ENCODE measurements around the gene NRDE2.

Gene NRDE2

DNA sequence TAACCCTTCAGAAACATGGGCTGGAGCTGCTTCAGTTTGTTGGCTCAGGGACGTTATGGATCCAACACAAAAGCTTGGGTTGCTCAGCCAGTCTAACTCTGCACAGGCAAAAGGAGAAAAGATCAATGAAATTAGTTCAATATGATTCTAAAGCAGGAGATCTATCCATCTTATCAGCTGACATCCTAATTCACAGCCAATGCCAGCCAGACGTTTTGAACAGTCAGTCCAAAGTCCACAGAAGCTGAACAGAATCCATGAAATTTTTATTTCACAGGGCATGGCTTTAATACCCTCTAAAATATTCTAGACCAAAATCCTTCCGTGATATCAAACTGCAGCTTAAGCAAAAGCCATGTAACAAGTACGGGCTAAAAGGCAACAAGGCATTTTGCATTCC lies 13.7 kb downstream of the NRDE2 start:
- DNase-seq (ENCODE audit: low read depth, low spot score) = no peak
- ChIA-PET CTCF (interaction anchor here (1.3 to 3.3 kb wide), 2 partner anchors 17 to 441 kb away, joined by 3 to 12 read pairs; no protein-coding TSS in a partner anchor), POLR2A (no interaction called here)
- TF ChIP-seq, protein P1, sequence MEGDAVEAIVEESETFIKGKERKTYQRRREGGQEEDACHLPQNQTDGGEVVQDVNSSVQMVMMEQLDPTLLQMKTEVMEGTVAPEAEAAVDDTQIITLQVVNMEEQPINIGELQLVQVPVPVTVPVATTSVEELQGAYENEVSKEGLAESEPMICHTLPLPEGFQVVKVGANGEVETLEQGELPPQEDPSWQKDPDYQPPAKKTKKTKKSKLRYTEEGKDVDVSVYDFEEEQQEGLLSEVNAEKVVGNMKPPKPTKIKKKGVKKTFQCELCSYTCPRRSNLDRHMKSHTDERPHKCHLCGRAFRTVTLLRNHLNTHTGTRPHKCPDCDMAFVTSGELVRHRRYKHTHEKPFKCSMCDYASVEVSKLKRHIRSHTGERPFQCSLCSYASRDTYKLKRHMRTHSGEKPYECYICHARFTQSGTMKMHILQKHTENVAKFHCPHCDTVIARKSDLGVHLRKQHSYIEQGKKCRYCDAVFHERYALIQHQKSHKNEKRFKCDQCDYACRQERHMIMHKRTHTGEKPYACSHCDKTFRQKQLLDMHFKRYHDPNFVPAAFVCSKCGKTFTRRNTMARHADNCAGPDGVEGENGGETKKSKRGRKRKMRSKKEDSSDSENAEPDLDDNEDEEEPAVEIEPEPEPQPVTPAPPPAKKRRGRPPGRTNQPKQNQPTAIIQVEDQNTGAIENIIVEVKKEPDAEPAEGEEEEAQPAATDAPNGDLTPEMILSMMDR (IDR thresholded peaks at IDR 0.05; ENCODE audit: insufficient read depth, low read length, missing control alignments) = no peak
- H3K4me3 ChIP-seq (ENCODE audit: low read depth, low read length) = no peak overlapping the region

DNA sequence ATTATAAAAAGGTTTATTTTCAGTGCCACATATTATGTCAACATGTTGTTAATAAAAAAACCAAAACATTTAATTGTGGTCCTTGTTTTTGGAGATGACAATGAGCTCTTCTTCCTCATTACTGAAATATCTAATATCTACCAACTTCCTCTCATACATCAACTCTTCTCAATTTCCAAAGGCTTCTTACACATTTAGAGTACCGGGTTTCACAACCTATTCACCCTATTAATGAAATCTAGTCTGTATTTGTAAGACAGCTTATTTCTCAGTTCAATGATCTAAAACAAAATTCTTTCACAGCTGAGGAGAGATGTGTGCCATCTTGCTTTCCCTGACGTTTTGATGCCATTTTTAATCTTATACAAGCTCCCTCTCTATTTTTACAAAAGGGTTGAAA lies 14.5 kb downstream of the NRDE2 start:
- ChIA-PET CTCF (interaction anchor here (1.0 to 3.3 kb wide), 3 partner anchors 12 to 442 kb away, joined by 3 to 12 read pairs (median 3); no protein-coding TSS in a partner anchor), POLR2A (no interaction called here)
- TF ChIP-seq, protein P1 (IDR thresholded peaks at IDR 0.05; ENCODE audit: insufficient read depth, low read length, missing control alignments) = no peak
- no peak overlapping the region for H3K4me3 ChIP-seq (ENCODE audit: low read depth, low read length)
- DNase-seq (ENCODE audit: low read depth, low spot score) = no peak

DNA sequence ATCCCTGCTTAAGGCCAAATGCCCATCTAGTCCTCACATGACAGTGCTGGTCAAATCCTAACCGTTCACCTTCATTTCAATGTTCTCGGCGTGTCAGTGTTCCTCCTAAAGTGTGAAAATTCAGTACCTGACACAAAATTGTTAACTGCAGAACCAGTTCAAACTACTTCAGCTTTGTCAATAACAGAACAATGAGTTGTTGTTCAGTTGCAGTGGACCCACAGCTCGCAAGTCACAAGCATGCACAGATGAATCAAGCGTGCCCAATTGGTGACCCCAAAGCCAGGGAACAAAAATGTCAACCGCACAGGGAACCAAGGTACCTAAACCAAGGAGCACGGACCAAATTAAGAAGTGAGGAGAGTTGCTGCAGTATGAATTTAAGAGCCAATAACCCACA lies 23.2 kb downstream of the NRDE2 start:
- CTCF ChIA-PET = interaction anchor here (1.4 to 1.8 kb wide), 2 partner anchors 10 to 450 kb away, joined by 3 to 4 read pairs; no protein-coding TSS in a partner anchor
- TF ChIP-seq, protein P1 (IDR thresholded peaks at IDR 0.05; ENCODE audit: insufficient read depth, low read length, missing control alignments) = no peak
- no peak for DNase-seq (ENCODE audit: low read depth, low spot score)
- H3K4me3 ChIP-seq (ENCODE audit: low read depth, low read length) = no peak overlapping the region
- POLR2A ChIA-PET = no interaction called here

DNA sequence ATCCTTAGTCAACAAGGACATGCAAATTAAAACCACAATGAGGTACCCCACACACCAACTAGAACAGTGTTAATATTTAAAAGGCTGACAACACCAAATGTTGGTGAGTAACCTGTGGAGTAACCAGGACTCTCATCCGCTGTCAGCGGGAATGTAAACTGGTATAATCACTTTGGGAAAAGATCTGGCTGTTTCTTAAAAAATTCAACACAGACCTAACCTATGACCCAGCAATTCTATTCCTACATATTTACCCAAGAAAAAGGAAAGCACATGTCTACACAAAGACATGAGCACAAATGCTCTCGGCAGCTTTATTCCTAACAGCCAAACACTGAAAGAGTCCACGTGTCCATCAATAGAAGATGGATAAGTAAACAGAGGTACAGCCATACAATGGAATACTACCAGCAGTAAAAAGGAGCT lies 26.6 kb downstream of the NRDE2 start:
- no peak for DNase-seq (ENCODE audit: low read depth, low spot score)
- no peak overlapping the region for H3K4me3 ChIP-seq (ENCODE audit: low read depth, low read length)
- CTCF ChIA-PET = interaction anchor here (1.1 to 2.4 kb wide), 4 partner anchors 12 to 455 kb away, joined by 3 to 10 read pairs (median 4); no protein-coding TSS in a partner anchor
- POLR2A ChIA-PET = no interaction called here
- TF ChIP-seq, protein P1 (IDR thresholded peaks at IDR 0.05; ENCODE audit: insufficient read depth, low read length, missing control alignments) = no peak

DNA sequence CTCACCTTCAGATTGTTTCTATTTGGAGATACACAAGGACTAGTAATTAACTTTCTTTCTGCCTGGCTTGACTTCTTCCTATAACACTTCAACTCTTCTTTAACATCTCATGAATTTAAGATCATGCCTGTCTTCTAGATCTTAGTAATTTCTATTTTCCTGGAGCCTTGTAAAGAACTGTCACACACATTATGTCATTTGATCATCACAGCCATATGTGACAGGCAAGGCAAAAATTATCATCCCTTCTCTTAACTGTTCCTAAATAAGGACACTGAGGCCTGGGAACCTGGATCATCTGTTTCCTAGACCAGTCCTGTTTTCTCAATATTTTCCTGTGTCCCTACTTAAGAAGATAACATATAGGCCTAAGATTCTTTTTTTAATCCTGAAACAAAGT lies 27.2 kb downstream of the NRDE2 start:
- CTCF ChIA-PET = interaction anchor here (1.1 kb wide), 1 partner anchor 456 kb away, joined by 4 read pairs; no protein-coding TSS in a partner anchor
- no peak overlapping the region for H3K4me3 ChIP-seq (ENCODE audit: low read depth, low read length)
- POLR2A ChIA-PET = no interaction called here
- DNase-seq (ENCODE audit: low read depth, low spot score) = no peak
- TF ChIP-seq, protein P1 (IDR thresholded peaks at IDR 0.05; ENCODE audit: insufficient read depth, low read length, missing control alignments) = no peak

DNA sequence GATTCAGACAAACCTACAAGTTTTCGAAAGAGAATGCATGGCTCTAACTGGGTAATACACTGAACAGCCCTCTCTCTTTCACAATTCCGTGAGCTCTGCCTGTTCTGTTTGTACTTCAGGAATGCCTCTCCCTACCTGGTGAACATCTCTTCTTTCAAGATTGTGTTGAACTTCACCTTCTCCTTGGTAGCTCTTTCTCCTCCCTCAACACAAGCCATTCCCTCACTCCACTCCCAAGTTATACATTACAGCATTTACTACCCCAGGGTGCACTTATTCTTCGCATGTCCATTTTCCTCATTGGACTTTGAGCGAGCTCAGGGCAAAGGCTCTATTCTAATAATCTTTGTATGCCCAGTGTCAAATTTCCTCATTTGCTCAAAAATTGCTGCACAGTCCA lies 28.3 kb downstream of the NRDE2 start:
- DNase-seq (ENCODE audit: low read depth, low spot score) = no peak
- H3K4me3 ChIP-seq (ENCODE audit: low read depth, low read length) = no peak overlapping the region
- TF ChIP-seq, protein P1 (IDR thresholded peaks at IDR 0.05; ENCODE audit: insufficient read depth, low read length, missing control alignments) = no peak
- POLR2A ChIA-PET = no interaction called here
- CTCF ChIA-PET = interaction anchor here (1.0 to 4.1 kb wide), 5 partner anchors 14 to 598 kb away, joined by 3 to 74 read pairs (median 8); no protein-coding TSS in a partner anchor
